PFSK-1 (cell line): ENCODE results near the gene FBP2.

ENCODE experiments used
- POLR2AphosphoS5 ChIP-seq: IDR thresholded peaks from 2 replicates; pipeline ENCODE4 v1.6.1; 2012; ENCODE audit warnings: low read depth, mild to moderate bottlenecking, control low read depth, low read length, moderate library complexity
- REST ChIP-seq, 2 experiments: IDR thresholded peaks; 2 replicates each; pipeline versions ENCODE4 v1.6.1 to v1.8.0; 2011 to 2012; ENCODE audit warnings: low read depth in 2 of 2, low read length in 2 of 2, control low read depth in 1 of 2, inconsistent platforms in 1 of 2, mild to moderate bottlenecking in 1 of 2, moderate library complexity in 1 of 2; ENCODE audit not compliant: insufficient read depth in 1 of 2
- TAF1 ChIP-seq: IDR thresholded peaks from 2 replicates; pipeline ENCODE4 v1.6.1; 2012; ENCODE audit warnings: low read length, control low read depth, borderline replicate concordance; ENCODE audit not compliant: insufficient read depth

- no peak for TF ChIP-seq TAF1
- TF ChIP-seq REST (IDR thresholded peaks at IDR 0.05; ENCODE audit: insufficient read depth in 1 of 2, low read depth in 2 of 2, low read length in 2 of 2), result no peak
- no peak for TF ChIP-seq POLR2AphosphoS5
These were observed 66.7 kb downstream of the FBP2 start for GRCh38 chr9:94526951-94527350.
